B cell (primary cell): ENCODE results near the gene BLTP1. TPM values are rescaled to one million over a fixed set of nuclear protein-coding genes. Genes with fewer than 3 reads are reported as not detected.

Experiments used
- ATAC-seq: fragments of 200-7000 bp; cut with Tn5 transposase; one replicate; pipeline ENCODE4 v1.10.0; 2021; ENCODE audit warnings: low read depth, mild to moderate bottlenecking, moderate number of reproducible peaks, moderate library complexity
- CTCF ChIA-PET: fragments of 350-600 bp; sonication (Branson Sonifier 250); formaldehyde crosslinking; loops from one replicate; lab custom pipeline; 2021; ENCODE audit warnings: antibody characterized with exemption, inconsistent platforms; lab: Charles Lee
- POLR2A ChIA-PET: fragments of 350-600 bp; sonication (Branson Sonifier 250); formaldehyde crosslinking; loops from one replicate; lab custom pipeline; 2021; ENCODE audit warnings: antibody characterized with exemption; lab: Charles Lee
- DNase-seq: peaks from one replicate; pipeline ENCODE4 v3.0.0; 2013
- H2AFZ ChIP-seq: 2 replicates; pipeline ENCODE4 v1.6.1; 2012; ENCODE audit warnings: mild to moderate bottlenecking, low read depth, low read length; ENCODE audit not compliant: insufficient read depth, poor library complexity, severe bottlenecking
- H3K27ac ChIP-seq, 2 donors: 1 replicate in 1 of 2; 2 replicates in 1 of 2; pipeline ENCODE4 v1.5.1; 2012 to 2013; ENCODE audit warnings: low read length in 2 of 2, mild to moderate bottlenecking in 2 of 2, moderate library complexity in 1 of 2
- H3K27me3 ChIP-seq, 4 experiments: fragments of 200-600 bp in 1 of 4; sonication (generic) in 1 of 4; replicated peaks in 1 of 4; 1 replicate in 2 of 4; 2 replicates in 2 of 4; pipeline versions ENCODE4 v1.6.1 to v1.7.0; 2013 to 2016; ENCODE audit warnings: low read length in 3 of 4, mild to moderate bottlenecking in 2 of 4, mixed read lengths in 1 of 4, moderate library complexity in 1 of 4; ENCODE audit not compliant: insufficient read depth in 4 of 4, control insufficient read depth in 3 of 4; ENCODE audit errors: control extremely low read depth in 1 of 4
- H3K36me3 ChIP-seq, 2 experiments: replicated peaks in 1 of 2; 1 replicate in 1 of 2; 2 replicates in 1 of 2; pipeline versions ENCODE4 v1.6.1 to v1.7.1; 2013; ENCODE audit warnings: low read length in 1 of 2; ENCODE audit not compliant: insufficient read depth in 2 of 2, control insufficient read depth in 1 of 2; ENCODE audit errors: control extremely low read depth in 1 of 2, extremely low read depth in 1 of 2
- H3K4me1 ChIP-seq, 2 donors: fragments of 200-600 bp in 1 of 2; sonication (generic) in 1 of 2; 1 replicate in 1 of 2; 2 replicates in 1 of 2; pipeline versions ENCODE4 v1.5.1 to v1.6.1; 2013 to 2017; ENCODE audit warnings: low read length in 2 of 2; ENCODE audit not compliant: control insufficient read depth in 2 of 2, insufficient read depth in 2 of 2
- H3K4me2 ChIP-seq: replicated peaks from 2 replicates; pipeline ENCODE3; 2012; ENCODE audit warnings: mild to moderate bottlenecking, low read depth, low read length; ENCODE audit not compliant: poor library complexity, severe bottlenecking
- H3K4me3 ChIP-seq, 5 experiments: fragments of 200-600 bp in 1 of 5; sonication (generic) in 1 of 5; 1 replicate in 3 of 5; 2 replicates in 2 of 5; pipeline versions ENCODE4 v1.5.1 to v1.7.0; 2011 to 2016; ENCODE audit warnings: low read length in 4 of 5, mild to moderate bottlenecking in 4 of 5, low read depth in 2 of 5, control low read depth in 1 of 5, moderate library complexity in 1 of 5; ENCODE audit not compliant: insufficient read depth in 1 of 5; ENCODE audit errors: control extremely low read depth in 1 of 5, extremely low read depth in 1 of 5
- H3K79me2 ChIP-seq: fragments of 200-600 bp; sonication (generic); one replicate; pipeline ENCODE4 v1.6.0; 2016; ENCODE audit warnings: low read length; ENCODE audit not compliant: control insufficient read depth, insufficient read depth
- H3K9ac ChIP-seq: fragments of 200-600 bp; sonication (generic); 2 replicates; pipeline ENCODE4 v1.6.1; 2017; ENCODE audit warnings: mild to moderate bottlenecking, low read length, moderate library complexity
- H3K9me3 ChIP-seq, 3 donors: one replicate each; pipeline versions ENCODE4 v1.6.1 to v1.7.1; 2013; ENCODE audit warnings: low read length in 2 of 3; ENCODE audit not compliant: control insufficient read depth in 2 of 3, insufficient read depth in 1 of 3; ENCODE audit errors: control extremely low read depth in 1 of 3
- H4K20me1 ChIP-seq: 2 replicates; pipeline ENCODE4 v1.6.0; 2012; ENCODE audit warnings: mild to moderate bottlenecking, low read length; ENCODE audit not compliant: insufficient read depth, control insufficient read depth, poor library complexity, severe bottlenecking
- H3K27ac Mint-ChIP-seq: one replicate; pipeline ENCODE4 v1.8.0; 2021; ENCODE audit warnings: mixed read lengths
- H3K27me3 Mint-ChIP-seq: one replicate; pipeline ENCODE4 v1.8.0; 2021; ENCODE audit warnings: mixed read lengths
- H3K4me1 Mint-ChIP-seq: one replicate; pipeline ENCODE4 v1.8.0; 2021; ENCODE audit warnings: mixed read lengths
- H3K4me3 Mint-ChIP-seq: one replicate; pipeline ENCODE4 v1.8.0; 2021; ENCODE audit warnings: mixed read lengths
- H3K9me3 Mint-ChIP-seq: one replicate; pipeline ENCODE4 v1.8.0; 2022; ENCODE audit warnings: mixed read lengths; ENCODE audit not compliant: insufficient read depth
- EZH2 ChIP-seq: IDR thresholded peaks from 2 replicates; pipeline ENCODE4 v1.6.1; 2012; ENCODE audit warnings: borderline replicate concordance, low read depth, mild to moderate bottlenecking, moderate library complexity, low read length; ENCODE audit not compliant: insufficient read depth, poor library complexity, severe bottlenecking
- WGBS: methylation state at CpG from one replicate; pipeline ENCODE4 v1.1.5; 2013; ENCODE audit warnings: missing lambda C conversion rate; ENCODE audit not compliant: insufficient coverage; 5-methylcytosine and 5-hydroxymethylcytosine counted together
- intact Hi-C: fragments of 100-400 bp; cut with micrococcal nuclease; formaldehyde crosslinking; loops from one replicate; pipeline ENCODE4 v1.10.0; 2022
- polyA plus RNA-seq: library from polyadenylated mRNA; depleted of rRNA; stranded (reverse); fragments of >200 nt; gene quantifications from 2 replicates; pipeline ENCODE4 v1.2.3, GENCODE V29; 2012
- total RNA-seq, 2 donors: library from RNA; stranded (reverse); fragments of 120-200 nt in 1 of 2; gene quantifications; 1 replicate in 1 of 2; 2 replicates in 1 of 2; pipeline versions ENCODE4 v1.2.3 to v1.2.4, GENCODE V29; 2013 to 2022
- TF ChIP-seq, protein P1 (sequence below): fragments of 200-600 bp; IDR thresholded peaks from one replicate; pipeline ENCODE4 v1.8.0; 2022; ENCODE audit warnings: antibody characterized with exemption, mild to moderate bottlenecking

BLTP1 gene
- total and polyA plus RNA-seq, 2 donors (not counting 1 experiment from before 2014, with no cell fraction given), result 24.5 to 86.3 TPM

DNA sequence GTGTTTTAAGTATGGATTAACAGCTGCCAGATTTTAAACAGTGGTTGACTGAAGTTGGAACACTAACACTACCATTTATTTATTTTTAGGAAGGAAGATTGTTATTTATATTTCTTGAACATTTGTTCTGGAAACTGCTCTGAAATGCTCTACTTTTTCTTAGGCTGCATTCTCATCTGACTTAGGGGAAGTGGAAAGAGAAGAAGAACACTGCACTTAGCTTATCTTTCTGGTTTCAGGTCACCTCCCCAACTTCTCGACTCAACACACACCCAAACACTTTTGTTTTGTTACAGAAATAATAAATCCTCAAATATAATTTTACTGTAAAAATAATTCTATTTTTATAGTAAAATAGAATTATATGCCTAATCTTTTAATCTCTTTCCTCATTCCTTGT lies 18.6 kb downstream of the BLTP1 start:
- Histone ChIP-seq H3K9me3 (no peaks in the 10 kb centered on the region), H3K4me1 (no peaks in the 10 kb centered on the region), H3K9ac (no peak overlapping the region), H3K4me2 (no peak overlapping the region), H2AFZ (no peak overlapping the region), H3K36me3 (peaks cover 3% of the 10 kb centered on the region in 2 experiments), H3K79me2 (peaks cover 16% of the 10 kb centered on the region), H4K20me1 (peaks cover 30% of the 10 kb centered on the region), H3K27ac (no peak overlapping the region), H3K4me3 (no peak overlapping the region), H3K27me3 (no peaks in the 10 kb centered on the region)
- H3K27me3 Mint-ChIP-seq, result no peaks in the 10 kb centered on the region
- no peak overlapping the region for H3K4me3 Mint-ChIP-seq
- no peak for DNase-seq
- WGBS, result no CpG with 5 or more reads among the region's 1 CpG
- intact Hi-C loops, result no loop called here
- peaks cover 20% of the 10 kb centered on the region for H3K4me1 Mint-ChIP-seq
- CTCF ChIA-PET, result no interaction called here
- TF ChIP-seq, protein P1, sequence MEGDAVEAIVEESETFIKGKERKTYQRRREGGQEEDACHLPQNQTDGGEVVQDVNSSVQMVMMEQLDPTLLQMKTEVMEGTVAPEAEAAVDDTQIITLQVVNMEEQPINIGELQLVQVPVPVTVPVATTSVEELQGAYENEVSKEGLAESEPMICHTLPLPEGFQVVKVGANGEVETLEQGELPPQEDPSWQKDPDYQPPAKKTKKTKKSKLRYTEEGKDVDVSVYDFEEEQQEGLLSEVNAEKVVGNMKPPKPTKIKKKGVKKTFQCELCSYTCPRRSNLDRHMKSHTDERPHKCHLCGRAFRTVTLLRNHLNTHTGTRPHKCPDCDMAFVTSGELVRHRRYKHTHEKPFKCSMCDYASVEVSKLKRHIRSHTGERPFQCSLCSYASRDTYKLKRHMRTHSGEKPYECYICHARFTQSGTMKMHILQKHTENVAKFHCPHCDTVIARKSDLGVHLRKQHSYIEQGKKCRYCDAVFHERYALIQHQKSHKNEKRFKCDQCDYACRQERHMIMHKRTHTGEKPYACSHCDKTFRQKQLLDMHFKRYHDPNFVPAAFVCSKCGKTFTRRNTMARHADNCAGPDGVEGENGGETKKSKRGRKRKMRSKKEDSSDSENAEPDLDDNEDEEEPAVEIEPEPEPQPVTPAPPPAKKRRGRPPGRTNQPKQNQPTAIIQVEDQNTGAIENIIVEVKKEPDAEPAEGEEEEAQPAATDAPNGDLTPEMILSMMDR, result no peak
- no peak for TF ChIP-seq EZH2
- H3K27ac Mint-ChIP-seq, result no peak overlapping the region
- no peaks in the 10 kb centered on the region for H3K9me3 Mint-ChIP-seq
- POLR2A ChIA-PET, result no interaction called here
- no peak for ATAC-seq

DNA sequence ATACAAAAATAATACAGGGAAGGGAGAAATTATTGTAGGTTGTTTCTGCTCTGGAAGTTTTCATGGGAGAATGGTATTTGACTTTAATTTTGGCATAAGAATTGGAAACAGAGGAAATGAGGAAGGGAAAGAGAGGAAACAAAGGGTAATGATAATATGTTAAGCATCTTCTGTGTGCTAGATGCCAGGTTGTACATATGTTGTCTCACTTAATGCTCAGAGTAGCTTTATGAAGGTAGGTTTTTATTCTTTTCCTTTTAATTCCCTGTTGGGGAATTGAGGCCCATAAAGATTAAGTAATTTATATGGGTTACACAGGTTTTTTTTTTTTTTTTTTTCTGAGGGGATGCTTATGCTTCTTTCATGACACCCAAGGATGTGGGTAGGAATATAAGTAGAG lies 19.2 kb downstream of the BLTP1 start:
- peaks cover 16% of the 10 kb centered on the region for H3K79me2 ChIP-seq
- no peak overlapping the region for H3K4me2 ChIP-seq
- ATAC-seq, result no peak
- POLR2A ChIA-PET, result no interaction called here
- H3K27ac ChIP-seq, result no peak overlapping the region
- no peak for TF ChIP-seq EZH2
- TF ChIP-seq, protein P1, result no peak
- no peaks in the 10 kb centered on the region for H3K27me3 ChIP-seq
- peaks cover 3% of the 10 kb centered on the region in 2 experiments for H3K36me3 ChIP-seq
- no peak overlapping the region for H2AFZ ChIP-seq
- no peak overlapping the region for H3K4me3 Mint-ChIP-seq
- intact Hi-C loops, result no loop called here
- no peak overlapping the region for H3K9ac ChIP-seq
- H3K4me3 ChIP-seq, result no peak overlapping the region
- H3K9me3 ChIP-seq, result no peaks in the 10 kb centered on the region
- H3K9me3 Mint-ChIP-seq, result no peaks in the 10 kb centered on the region
- H3K4me1 Mint-ChIP-seq, result peaks cover 20% of the 10 kb centered on the region
- H3K4me1 ChIP-seq, result no peaks in the 10 kb centered on the region
- no peaks in the 10 kb centered on the region for H3K27me3 Mint-ChIP-seq
- peaks cover 30% of the 10 kb centered on the region for H4K20me1 ChIP-seq
- CTCF ChIA-PET, result no interaction called here
- no peak for DNase-seq
- no peak overlapping the region for H3K27ac Mint-ChIP-seq
